Natural killer cell (primary cell): ENCODE measurements around the gene CHID1. TPM values are rescaled to one million over a fixed set of nuclear protein-coding genes. Genes with fewer than 3 reads are reported as not detected.

Experiments
- ATAC-seq, 3 donors: fragments of 150-1000 bp in 2 of 3; fragments of 200-7000 bp in 1 of 3; cut with Tn5 transposase; 1 replicate in 1 of 3; 2 replicates in 2 of 3; pipeline ENCODE4 v1.10.0; 2021; ENCODE audit warnings: mild to moderate bottlenecking in 2 of 3, moderate library complexity in 2 of 3
- DNase-seq, 2 donors: peaks; one replicate each; pipeline versions ENCODE4 v3.0.0 to v3.0.0-alpha.2; 2013 to 2021; ENCODE audit warnings: mixed read lengths in 1 of 2
- H3K27ac ChIP-seq: one replicate; pipeline ENCODE4 v1.5.1; 2013; ENCODE audit warnings: mild to moderate bottlenecking, low read length
- H3K27me3 ChIP-seq: one replicate; pipeline ENCODE4 v1.6.1; 2013; ENCODE audit warnings: low read length; ENCODE audit not compliant: control insufficient read depth, insufficient read depth
- H3K36me3 ChIP-seq: one replicate; pipeline ENCODE4 v1.6.1; 2013; ENCODE audit warnings: low read length; ENCODE audit not compliant: control insufficient read depth, insufficient read depth
- H3K4me1 ChIP-seq: one replicate; pipeline ENCODE4 v1.6.1; 2013; ENCODE audit warnings: low read length; ENCODE audit not compliant: control insufficient read depth, insufficient read depth
- H3K4me3 ChIP-seq: one replicate; pipeline ENCODE4 v1.5.1; 2013; ENCODE audit warnings: low read length
- H3K9me3 ChIP-seq: one replicate; pipeline ENCODE4 v1.6.1; 2013; ENCODE audit warnings: low read length; ENCODE audit not compliant: control insufficient read depth, insufficient read depth
- H3K27ac Mint-ChIP-seq, 2 donors: one replicate each; pipeline ENCODE4 v1.8.0; 2022; ENCODE audit warnings: mild to moderate bottlenecking in 2 of 2, mixed read lengths in 2 of 2, moderate library complexity in 1 of 2
- H3K27me3 Mint-ChIP-seq, 2 donors: one replicate each; pipeline ENCODE4 v1.8.0; 2022; ENCODE audit warnings: low read depth in 2 of 2, mixed read lengths in 2 of 2
- H3K36me3 Mint-ChIP-seq: one replicate; pipeline ENCODE4 v1.8.0; 2022; ENCODE audit warnings: mixed read lengths
- H3K4me1 Mint-ChIP-seq, 2 donors: one replicate each; pipeline ENCODE4 v1.8.0; 2022; ENCODE audit warnings: mixed read lengths in 2 of 2
- H3K4me3 Mint-ChIP-seq: one replicate; pipeline ENCODE4 v1.8.0; 2022; ENCODE audit warnings: mild to moderate bottlenecking, moderate library complexity, mixed read lengths
- H3K9me3 Mint-ChIP-seq, 2 donors: one replicate each; pipeline ENCODE4 v1.8.0; 2022; ENCODE audit warnings: mixed read lengths in 2 of 2
- CTCF ChIP-seq: fragments of 200-600 bp; IDR thresholded peaks from one replicate; pipeline ENCODE4 v1.8.0; 2022; ENCODE audit warnings: antibody characterized with exemption
- WGBS: methylation state at CpG from one replicate; pipeline ENCODE4 v1.1.7; 2013; ENCODE audit warnings: missing lambda C conversion rate; ENCODE audit not compliant: insufficient coverage; 5-methylcytosine and 5-hydroxymethylcytosine counted together
- intact Hi-C: fragments of 100-400 bp; cut with micrococcal nuclease; formaldehyde crosslinking; loops from one replicate; pipeline ENCODE4 v1.14.2; 2022
- total RNA-seq, 4 donors: library from RNA; stranded (reverse); fragments of 120-200 nt in 1 of 4; gene quantifications; one replicate each; pipeline versions ENCODE4 v1.2.3 to v1.2.4, GENCODE V29; 2013 to 2022

Gene CHID1
- total RNA-seq, 3 donors from 2014 or later (not counting 1 experiment from before 2014, with no cell fraction given), result 32.6 to 40.3 (median 33.2) TPM

GRCh38 chr11:924406-925157, 14.0 kb upstream of the CHID1 start:
- DNase-seq (peak in 1 of 2 donors; percentile 24), ATAC-seq (no peak)
- no peak for TF ChIP-seq CTCF
- Histone ChIP-seq H3K36me3 (no peaks in the 10 kb centered on the region), H3K9me3 (no peaks in the 10 kb centered on the region), H3K4me1 (peaks cover 30% of the 10 kb centered on the region), H3K27ac (no peak overlapping the region), H3K4me3 (no peak overlapping the region), H3K27me3 (no peaks in the 10 kb centered on the region)
- Mint-ChIP-seq H3K4me3 (no peak overlapping the region), H3K9me3 (no peaks in the 10 kb centered on the region), H3K4me1 (peaks cover 30 to 31% of the 10 kb centered on the region in 2 donors), H3K36me3 (no peaks in the 10 kb centered on the region), H3K27me3 (no peaks in the 10 kb centered on the region), H3K27ac (peak overlapping the region in 1 of 2 donors; percentile 36)
- intact Hi-C loops, result no loop called here
- 94% methylated on average over 18 of the region's 18 CpGs for WGBS

GRCh38 chr11:923691-924405, 13.2 kb upstream of the CHID1 start:
- Mint-ChIP-seq H3K36me3 (no peaks in the 10 kb centered on the region), H3K9me3 (no peaks in the 10 kb centered on the region), H3K4me3 (peak overlapping the region; percentile 58), H3K27me3 (no peaks in the 10 kb centered on the region), H3K27ac (peak overlapping the region in 1 of 2 donors; percentile 36), H3K4me1 (peaks cover 26 to 27% of the 10 kb centered on the region in 2 donors)
- ATAC-seq (no peak), DNase-seq (no peak)
- intact Hi-C loops, result no loop called here
- Histone ChIP-seq H3K27me3 (no peaks in the 10 kb centered on the region), H3K27ac (no peak overlapping the region), H3K9me3 (no peaks in the 10 kb centered on the region), H3K4me1 (peaks cover 29% of the 10 kb centered on the region), H3K36me3 (no peaks in the 10 kb centered on the region), H3K4me3 (no peak overlapping the region)
- WGBS, result 94% methylated on average over 19 of the region's 19 CpGs
- no peak for TF ChIP-seq CTCF

- no peak for DNase-seq
- no peaks in the 10 kb centered on the region for H3K27me3 Mint-ChIP-seq
- H3K4me1 Mint-ChIP-seq, result peaks cover 8 to 10% of the 10 kb centered on the region in 2 donors
- intact Hi-C loops, result no loop called here
- H3K27me3 ChIP-seq, result no peaks in the 10 kb centered on the region
- no peaks in the 10 kb centered on the region for H3K9me3 ChIP-seq
- H3K4me3 ChIP-seq, result no peak overlapping the region
- no peak overlapping the region for H3K27ac Mint-ChIP-seq
- H3K36me3 Mint-ChIP-seq, result no peaks in the 10 kb centered on the region
- H3K4me1 ChIP-seq, result peaks cover 14% of the 10 kb centered on the region
- no peak overlapping the region for H3K4me3 Mint-ChIP-seq
- TF ChIP-seq CTCF, result no peak
- no peaks in the 10 kb centered on the region for H3K9me3 Mint-ChIP-seq
- no peak for ATAC-seq
- no peaks in the 10 kb centered on the region for H3K36me3 ChIP-seq
- no peak overlapping the region for H3K27ac ChIP-seq
- WGBS, result 94% methylated on average over 15 of the region's 15 CpGs
These were observed 11.5 kb upstream of the CHID1 start for GRCh38 chr11:921921-922678.
